CD4-positive, alpha-beta T cell (primary cell): Measurements from ENCODE around the gene GNB3. TPM values are rescaled to one million over a fixed set of nuclear protein-coding genes. Genes with fewer than 3 reads are reported as not detected.

ENCODE experiments used
- ATAC-seq: fragments of 200-7000 bp; cut with Tn5 transposase; one replicate; pipeline ENCODE4 v1.10.0; 2022; ENCODE audit warnings: mild to moderate bottlenecking; ENCODE audit not compliant: poor library complexity
- CTCF ChIA-PET: fragments of 350-600 bp; sonication (Branson Sonifier 250); formaldehyde crosslinking; loops from one replicate; lab custom pipeline; 2021; ENCODE audit warnings: antibody characterized with exemption, inconsistent platforms; lab: Charles Lee
- POLR2A ChIA-PET: fragments of 350-600 bp; sonication (Branson Sonifier 250); formaldehyde crosslinking; loops from one replicate; lab custom pipeline; 2021; ENCODE audit warnings: antibody characterized with exemption, inconsistent platforms; lab: Charles Lee
- DNase-seq, 14 experiments: peaks; one replicate each; pipeline ENCODE4 v3.0.0-alpha.2; 2013 to 2020; ENCODE audit warnings: mixed read lengths in 2 of 14
- H3K27ac ChIP-seq, 2 donors: one replicate each; pipeline versions ENCODE4 v1.5.1 to v1.7.0; 2013; ENCODE audit warnings: low read length in 2 of 2, low read depth in 1 of 2, mild to moderate bottlenecking in 1 of 2
- H3K27me3 ChIP-seq, 2 experiments: 1 replicate in 1 of 2; 2 replicates in 1 of 2; pipeline versions ENCODE4 v1.6.1 to v1.7.0; 2013; ENCODE audit warnings: low read length in 2 of 2, control low read depth in 1 of 2, mild to moderate bottlenecking in 1 of 2, moderate library complexity in 1 of 2; ENCODE audit not compliant: insufficient read depth in 2 of 2, control insufficient read depth in 1 of 2
- H3K36me3 ChIP-seq: one replicate; pipeline ENCODE4 v1.6.1; 2013; ENCODE audit warnings: low read length, control low read depth; ENCODE audit not compliant: insufficient read depth
- H3K4me1 ChIP-seq: one replicate; pipeline ENCODE4 v1.6.1; 2013; ENCODE audit warnings: low read length, control low read depth; ENCODE audit not compliant: insufficient read depth
- H3K4me3 ChIP-seq: one replicate; pipeline ENCODE4 v1.5.1; 2013; ENCODE audit warnings: mild to moderate bottlenecking, low read length, moderate library complexity
- H3K9me3 ChIP-seq, 2 experiments: 1 replicate in 1 of 2; 2 replicates in 1 of 2; pipeline versions ENCODE4 v1.6.1 to v1.7.0; 2013; ENCODE audit warnings: low read length in 2 of 2, mild to moderate bottlenecking in 2 of 2, control low read depth in 1 of 2, moderate library complexity in 1 of 2; ENCODE audit not compliant: control insufficient read depth in 1 of 2, insufficient read depth in 1 of 2
- H3K27ac Mint-ChIP-seq: one replicate; pipeline ENCODE4 v1.8.0; 2020; ENCODE audit warnings: mixed read lengths
- H3K27me3 Mint-ChIP-seq: one replicate; pipeline ENCODE4 v1.8.0; 2021; ENCODE audit warnings: mixed read lengths
- H3K36me3 Mint-ChIP-seq: one replicate; pipeline ENCODE4 v1.8.0; 2021; ENCODE audit warnings: low read depth, mixed read lengths
- H3K4me1 Mint-ChIP-seq: one replicate; pipeline ENCODE4 v1.8.0; 2021; ENCODE audit warnings: low read depth, mixed read lengths
- H3K4me3 Mint-ChIP-seq: one replicate; pipeline ENCODE4 v1.8.0; 2020; ENCODE audit warnings: mild to moderate bottlenecking, mixed read lengths
- H3K9me3 Mint-ChIP-seq: one replicate; pipeline ENCODE4 v1.8.0; 2020; ENCODE audit warnings: mixed read lengths
- CTCF ChIP-seq: fragments of 200-600 bp; IDR thresholded peaks from one replicate; pipeline ENCODE4 v1.8.0; 2022; ENCODE audit warnings: antibody characterized with exemption, mild to moderate bottlenecking
- intact Hi-C, 2 experiments: fragments of 100-400 bp; cut with DNase I in 1 of 2; cut with micrococcal nuclease in 1 of 2; formaldehyde crosslinking; loops; one replicate each; pipeline versions ENCODE4 v1.15.1 to v1.9.0; 2023 to 2025; cut with DNase I, micrococcal nuclease
- total RNA-seq, 174 experiments: library from RNA in 2 of 174; stranded (reverse) in 2 of 174; gene quantifications; one replicate each; pipeline ENCODE4 v1.2.3 and lab custom pipeline; 2021 to 2026

The GNB3 gene
- total RNA-seq, 2 experiments from 2014 or later: 0.75 to 0.85 TPM

- DNase-seq (no peak), ATAC-seq (no peak)
- Histone ChIP-seq H3K27me3 (no peaks in the 10 kb centered on the region), H3K9me3 (no peaks in the 10 kb centered on the region), H3K36me3 (peaks cover 62% of the 10 kb centered on the region), H3K4me1 (peaks cover 8% of the 10 kb centered on the region), H3K4me3 (no peak overlapping the region), H3K27ac (no peak overlapping the region)
- intact Hi-C loops: no loop called here
- Mint-ChIP-seq H3K4me1 (peaks cover 24% of the 10 kb centered on the region), H3K27me3 (no peaks in the 10 kb centered on the region), H3K36me3 (peaks cover 71% of the 10 kb centered on the region), H3K27ac (no peak overlapping the region), H3K9me3 (no peaks in the 10 kb centered on the region), H3K4me3 (no peak overlapping the region)
- TF ChIP-seq CTCF: no peak
- ChIA-PET POLR2A (interaction anchor here (0.7 kb wide), 1 partner anchor 149 kb away, joined by 3 read pairs; no protein-coding TSS in a partner anchor), CTCF (no interaction called here)
Observed at GRCh38 chr12:6813363-6813762, 27.4 kb upstream of the GNB3 start.

- Histone ChIP-seq H3K4me3 (no peak overlapping the region), H3K36me3 (peaks cover 68% of the 10 kb centered on the region), H3K27ac (no peak overlapping the region), H3K27me3 (no peaks in the 10 kb centered on the region), H3K9me3 (no peaks in the 10 kb centered on the region), H3K4me1 (peaks cover 15% of the 10 kb centered on the region)
- no peak overlapping the region for H3K4me3 Mint-ChIP-seq
- H3K4me1 Mint-ChIP-seq: peaks cover 10% of the 10 kb centered on the region
- H3K9me3 Mint-ChIP-seq: no peaks in the 10 kb centered on the region
- H3K27me3 Mint-ChIP-seq: peaks cover 6% of the 10 kb centered on the region
- no peak for TF ChIP-seq CTCF
- ATAC-seq (no peak), DNase-seq (no peak)
- CTCF ChIA-PET: no interaction called here
- POLR2A ChIA-PET: interaction anchor here (1.2 to 2.4 kb wide), 3 partner anchors 12 to 64 kb away, joined by 3 to 7 read pairs (median 5); partner anchors contain the start of gene MLF2
- no peak overlapping the region for H3K27ac Mint-ChIP-seq
- peaks cover 77% of the 10 kb centered on the region for H3K36me3 Mint-ChIP-seq
- intact Hi-C loops: no loop called here
Observed at GRCh38 chr12:6816598-6816997, 24.1 kb upstream of the GNB3 start.

DNA sequence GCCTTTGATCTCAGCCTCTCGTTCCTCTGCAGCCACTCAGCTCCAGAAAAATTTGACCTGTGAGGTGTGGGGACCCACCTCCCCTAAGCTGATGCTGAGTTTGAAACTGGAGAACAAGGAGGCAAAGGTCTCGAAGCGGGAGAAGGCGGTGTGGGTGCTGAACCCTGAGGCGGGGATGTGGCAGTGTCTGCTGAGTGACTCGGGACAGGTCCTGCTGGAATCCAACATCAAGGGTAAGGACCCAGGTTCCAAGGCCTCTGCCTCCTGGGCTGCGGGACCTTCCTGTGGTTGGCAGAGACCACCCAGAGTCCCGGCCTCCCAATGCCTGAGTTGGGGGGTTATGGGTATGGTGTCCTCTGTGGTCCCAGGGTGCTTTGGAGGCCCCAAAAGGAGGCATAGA is 23.6 kb upstream of the GNB3 start:
- Histone ChIP-seq H3K4me1 (peaks cover 20% of the 10 kb centered on the region), H3K36me3 (peaks cover 65% of the 10 kb centered on the region), H3K27ac (no peak overlapping the region), H3K9me3 (no peaks in the 10 kb centered on the region), H3K27me3 (peaks cover 0 to 4% of the 10 kb centered on the region in 2 experiments), H3K4me3 (no peak overlapping the region)
- POLR2A ChIA-PET: interaction anchor here (1.2 to 1.5 kb wide), 2 partner anchors 12 to 26 kb away, joined by 3 to 5 read pairs; no protein-coding TSS in a partner anchor
- H3K36me3 Mint-ChIP-seq: peaks cover 77% of the 10 kb centered on the region
- intact Hi-C loops: no loop called here
- H3K27me3 Mint-ChIP-seq: peaks cover 6% of the 10 kb centered on the region
- DNase-seq (no peak), ATAC-seq (no peak)
- no peaks in the 10 kb centered on the region for H3K9me3 Mint-ChIP-seq
- H3K4me3 Mint-ChIP-seq: no peak overlapping the region
- no peak overlapping the region for H3K27ac Mint-ChIP-seq
- TF ChIP-seq CTCF: no peak
- peaks cover 10% of the 10 kb centered on the region for H3K4me1 Mint-ChIP-seq
- CTCF ChIA-PET: no interaction called here
